Measurements from ENCODE around the gene MCM6. TPM values are rescaled to one million over a fixed set of nuclear protein-coding genes. Genes with fewer than 3 reads are reported as not detected.

The MCM6 gene
- total and polyA plus RNA-seq, 7 donors: 6.0 to 22.2 (median 9.2) TPM

- no peaks in the 10 kb centered on the region for H3K9me3 ChIP-seq
- no peak overlapping the region for H3K27ac ChIP-seq
- no peak for DNase-seq
- 96 to 98% methylated on average over 10 of the region's 10 CpGs for WGBS, 2 donors
- H3K27me3 ChIP-seq: no peaks in the 10 kb centered on the region
- peaks cover 0 to 8% (median 3%) of the 10 kb centered on the region in 4 donors for H3K36me3 ChIP-seq
- intact Hi-C loops (cut with DNase I): no loop called here
- no peaks in the 10 kb centered on the region for H3K4me1 ChIP-seq
- no peak overlapping the region for H3K4me3 ChIP-seq
- TF ChIP-seq CTCF (IDR thresholded peaks at IDR 0.05) (no peak), EP300 (IDR thresholded peaks at IDR 0.05) (no peak), POLR2AphosphoS5 (IDR thresholded peaks at IDR 0.05) (no peak), POLR2A (IDR thresholded peaks at IDR 0.05) (no peak)
Observed at GRCh38 chr2:135790423-135790822, 85.8 kb downstream of the MCM6 start.

Small RNA genes lying within 50 kb of the gene (small RNA-seq; reads per million reads assigned to genes)
- 0 reads per million in 3 donors for gene RF00019

Other genes with a start within 250 kb of the MCM6 start
- gene UBXN4, start 134.6 kb downstream of the MCM6 start, total RNA-seq: 10 to 100 TPM; 51.8 to 63.3 (median 59.8) TPM
- gene UBXN4, start 134.6 kb downstream of the MCM6 start, polyA plus RNA-seq: 10 to 100 TPM; 23.4 to 47.9 (median 25.7) TPM
- under 1 TPM in 1 of 4 donors, not detected in 3; under 0.01 TPM for gene LCT, start 39.3 kb downstream of the MCM6 start, total RNA-seq
- gene LCT, start 39.3 kb downstream of the MCM6 start, polyA plus RNA-seq: under 1 TPM in 2 of 3 donors, not detected in 1; 0.03 to 0.23 TPM
- 10 to 100 TPM; 77.3 to 95.6 (median 81.5) TPM for gene DARS1, start 109.2 kb upstream of the MCM6 start, total RNA-seq
- gene DARS1, start 109.2 kb upstream of the MCM6 start, polyA plus RNA-seq: 10 to 100 TPM; 31.4 to 45.5 (median 34.8) TPM
- 10 to 100 TPM in 1 of 4 donors, 1 to 10 TPM in 3; 5.0 to 13.6 (median 6.3) TPM for gene CXCR4, start 241.7 kb upstream of the MCM6 start, total RNA-seq
- 100 to 1,000 TPM in 1 of 3 donors, 1 to 10 TPM in 2; 5.8 to 255 (median 6.6) TPM for gene CXCR4, start 241.7 kb upstream of the MCM6 start, polyA plus RNA-seq

Measured in sigmoid colon (tissue), 7 donors.